NCI-H146 treated with DMSO at 0.1 percent for 48 hours (cell line): ENCODE measurements around the gene WDR27.
A peak's percentile ranks its signal among the peaks of the same experiment; 100 is the strongest.
"Not testable (repeated sequence)": the region's sequence is repeated elsewhere in the genome, so short reads cannot be mapped to it uniquely, and the experiment has no call there.

Experiments used
- DNase-seq: peaks from one replicate; lab custom pipeline; 2025; ENCODE audit not compliant: unreplicated experiment; lab: John Stamatoyannopoulos, UW

WDR27 gene

DNA sequence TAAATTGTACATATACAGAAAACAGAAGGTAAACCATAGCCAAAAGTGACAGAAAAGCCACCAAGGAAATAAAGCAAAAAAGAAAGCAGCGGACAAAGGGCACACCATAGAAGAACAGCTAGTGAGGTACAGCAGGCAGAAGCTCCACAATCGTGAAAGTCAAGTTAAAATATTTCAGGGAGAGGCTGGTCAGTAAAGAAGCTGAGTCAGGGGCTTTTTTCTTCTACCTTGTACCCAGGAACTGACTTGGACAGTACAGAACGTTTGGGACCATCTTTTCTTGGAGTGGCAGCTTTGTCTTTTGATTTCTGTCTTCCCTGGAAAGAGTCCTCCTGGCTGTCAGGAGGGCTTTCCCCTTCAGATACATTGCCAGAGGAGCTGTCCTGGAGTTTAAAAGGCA is 8.2 kb upstream of the WDR27 start:
- DNase-seq, result no peak

DNA sequence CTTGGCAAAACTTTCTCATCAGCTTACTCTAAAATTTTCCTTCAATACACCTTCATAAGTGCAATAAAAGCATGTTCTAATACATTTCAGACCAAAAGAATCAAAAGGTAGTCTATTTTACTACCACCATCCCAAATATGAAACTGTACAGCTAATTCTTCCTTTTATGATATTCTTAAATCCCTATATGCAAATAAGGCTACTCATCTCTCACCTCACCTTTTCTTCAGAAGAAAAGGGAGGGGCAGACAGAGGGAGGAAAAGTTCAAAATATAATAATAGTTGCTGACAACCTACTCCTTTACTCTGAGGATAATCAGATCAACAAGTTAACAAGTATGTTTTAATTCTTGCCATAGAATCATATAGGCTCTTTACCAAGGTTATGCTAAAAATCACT is 7.5 kb upstream of the WDR27 start:
- no peak for DNase-seq

GRCh38 chr6:169707772-169708171 is 5.9 kb upstream of the WDR27 start:
- DNase-seq, result no peak

DNA sequence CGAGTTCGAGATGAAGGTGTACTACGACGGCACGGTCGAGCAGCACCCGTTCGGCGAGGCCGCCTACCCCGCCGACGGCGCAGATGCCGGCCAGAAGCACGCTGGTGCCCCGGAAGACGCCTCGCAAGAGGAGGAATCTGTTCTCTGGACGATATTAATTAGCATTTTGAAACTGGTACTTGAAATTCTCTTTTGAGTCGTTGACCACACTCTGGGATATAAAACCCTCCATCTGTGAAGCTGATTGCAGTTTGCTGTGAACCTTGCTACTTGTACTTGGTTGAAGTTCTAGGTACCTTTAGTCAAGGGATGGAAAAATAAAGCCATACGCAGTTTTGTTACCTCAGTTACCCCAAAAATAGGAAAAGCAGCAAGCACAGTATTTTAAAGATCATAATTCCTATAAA is 1.0 kb upstream of the WDR27 start:
- DNase-seq, result no peak

DNA sequence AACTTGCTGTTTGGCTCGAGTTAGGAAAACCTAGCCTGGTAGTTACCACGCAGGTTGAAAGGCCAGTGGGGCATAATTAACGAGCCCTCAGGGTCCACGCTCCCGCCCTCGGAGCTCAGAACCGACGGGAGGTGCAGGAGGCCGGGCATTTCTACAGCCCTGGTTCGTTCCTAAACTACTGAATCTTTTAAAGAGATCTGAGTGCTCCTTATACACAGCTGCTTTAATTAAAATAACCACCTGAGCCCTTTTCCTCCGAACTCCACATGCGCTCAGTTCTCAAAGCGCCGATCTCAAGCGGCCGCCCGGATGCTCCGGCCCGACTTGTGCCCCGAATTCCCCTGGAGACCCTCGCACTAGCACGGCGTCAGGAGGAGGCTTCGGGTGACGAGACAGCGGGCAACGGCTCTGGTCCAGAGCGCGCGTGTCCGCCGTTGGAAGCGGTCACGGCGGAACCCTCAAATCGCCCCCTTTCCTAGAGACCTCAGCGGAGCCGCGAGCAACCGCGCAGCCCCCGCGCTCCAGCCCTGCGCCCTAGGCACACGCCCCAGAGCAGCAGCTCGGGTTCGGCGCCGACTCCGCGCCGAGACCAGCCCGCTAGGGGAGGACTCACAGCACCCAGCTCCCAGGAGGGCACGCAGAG is 397 bp downstream of the WDR27 start:
- DNase-seq, result peak; percentile 37

GRCh38 chr6:169700296-169700695 is 1.5 kb downstream of the WDR27 start:
- DNase-seq, result no peak

- not testable (repeated sequence) for DNase-seq
Observed at GRCh38 chr6:169697115-169697514, 4.7 kb downstream of the WDR27 start.

DNA sequence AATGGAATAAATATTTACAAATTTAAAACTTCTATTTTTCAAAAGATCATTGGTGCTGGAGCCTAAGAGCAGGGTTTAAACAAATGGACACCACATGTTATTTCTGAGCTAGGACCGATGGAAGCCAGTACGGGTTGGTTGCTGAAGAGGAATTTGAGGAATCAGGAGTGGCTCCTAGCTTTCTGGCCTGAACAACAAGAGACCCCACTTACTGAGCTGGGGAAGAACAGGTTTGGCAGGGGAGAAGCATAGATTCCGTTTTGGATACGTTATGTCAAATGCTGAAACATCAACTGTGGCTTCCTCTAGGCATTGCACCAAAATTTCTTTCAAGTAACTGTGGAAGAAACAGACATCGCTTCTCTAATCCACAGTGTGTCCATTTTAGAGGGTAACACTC is 6.7 kb downstream of the WDR27 start:
- DNase-seq, result no peak

DNA sequence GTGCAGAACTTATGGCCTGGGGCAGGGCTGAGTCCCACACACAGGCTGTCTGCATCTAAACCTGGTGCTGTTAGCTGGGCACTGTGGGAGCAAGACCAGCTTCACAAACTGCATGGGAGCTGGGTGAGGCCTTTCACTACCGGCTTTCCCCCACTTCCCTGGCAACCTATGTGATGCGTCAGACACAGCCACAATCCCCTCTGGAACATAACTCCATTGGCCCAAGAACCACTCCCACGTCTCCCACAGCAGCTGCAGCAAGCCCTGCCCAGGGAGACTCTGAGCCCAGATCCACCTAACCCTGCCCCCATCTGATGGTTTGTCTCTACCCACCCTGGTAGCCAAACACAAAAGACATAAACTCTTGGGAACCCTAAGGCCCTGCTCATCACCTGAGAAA is 9.3 kb downstream of the WDR27 start:
- no peak for DNase-seq

- no peak for DNase-seq
Observed at GRCh38 chr6:169691260-169691659, 10.6 kb downstream of the WDR27 start.

- no peak for DNase-seq
Observed at GRCh38 chr6:169689287-169689686, 12.5 kb downstream of the WDR27 start.

DNA sequence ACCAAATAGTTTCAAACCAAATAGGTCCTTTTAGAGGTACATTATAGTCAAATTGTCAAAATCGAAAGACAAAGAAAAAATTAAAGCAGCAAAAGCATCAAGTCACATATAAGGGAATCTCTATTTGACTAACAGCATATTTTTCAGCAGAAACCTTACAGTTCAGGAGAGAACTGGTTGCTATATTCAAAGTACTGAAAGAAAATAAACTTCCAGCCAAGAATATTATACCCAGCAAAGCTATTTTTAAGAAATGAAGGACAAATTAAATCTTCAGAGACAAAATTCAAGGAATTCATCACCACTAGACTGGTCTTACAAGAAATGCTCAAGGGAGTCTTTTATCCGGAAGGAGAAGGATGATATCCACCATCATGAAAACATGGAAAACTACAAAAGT is 16.0 kb downstream of the WDR27 start:
- no peak for DNase-seq

DNA sequence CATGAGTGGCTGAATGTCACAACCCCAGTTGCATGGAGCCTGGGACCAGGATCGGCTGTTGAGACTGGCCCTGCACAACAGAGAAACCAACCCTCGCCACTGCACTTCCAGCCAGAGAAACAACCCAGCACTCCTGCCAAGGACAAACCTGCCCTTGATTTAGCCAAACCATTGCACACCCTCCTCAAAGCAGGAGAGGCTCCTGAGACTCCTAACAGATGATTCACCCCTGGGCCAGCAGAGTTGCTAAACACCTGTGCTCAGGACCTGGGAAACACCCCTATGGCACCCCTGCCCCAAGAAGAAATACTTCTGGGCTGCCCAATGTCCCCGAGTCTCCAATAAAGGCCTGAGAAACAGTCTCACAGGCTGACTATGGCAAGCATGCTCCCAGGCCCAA is 17.8 kb downstream of the WDR27 start:
- no peak for DNase-seq

GRCh38 chr6:169678342-169678741 is 23.5 kb downstream of the WDR27 start:
- no peak for DNase-seq

GRCh38 chr6:169677096-169677495 is 24.7 kb downstream of the WDR27 start:
- DNase-seq, result no peak

GRCh38 chr6:169675011-169675410 is 26.8 kb downstream of the WDR27 start:
- no peak for DNase-seq

DNA sequence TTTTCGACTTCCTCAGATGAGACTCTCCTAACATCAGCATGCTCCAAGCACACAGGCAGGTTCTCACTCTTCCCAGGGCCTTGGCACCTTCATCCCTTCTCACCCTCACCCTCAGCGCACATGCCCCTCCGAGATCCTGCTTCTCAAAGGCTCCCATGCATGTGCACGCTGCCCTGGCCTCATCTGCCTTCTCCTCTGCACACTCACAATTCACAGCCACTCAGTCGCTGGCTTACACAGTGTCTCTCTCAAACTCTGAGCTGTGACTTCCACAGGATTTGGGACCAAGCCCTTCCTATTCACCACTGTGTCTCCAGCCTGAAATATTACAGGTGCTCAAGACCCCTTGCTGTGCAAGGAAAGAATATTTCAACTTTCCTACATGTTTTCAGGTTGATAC is 30.3 kb downstream of the WDR27 start:
- no peak for DNase-seq

DNA sequence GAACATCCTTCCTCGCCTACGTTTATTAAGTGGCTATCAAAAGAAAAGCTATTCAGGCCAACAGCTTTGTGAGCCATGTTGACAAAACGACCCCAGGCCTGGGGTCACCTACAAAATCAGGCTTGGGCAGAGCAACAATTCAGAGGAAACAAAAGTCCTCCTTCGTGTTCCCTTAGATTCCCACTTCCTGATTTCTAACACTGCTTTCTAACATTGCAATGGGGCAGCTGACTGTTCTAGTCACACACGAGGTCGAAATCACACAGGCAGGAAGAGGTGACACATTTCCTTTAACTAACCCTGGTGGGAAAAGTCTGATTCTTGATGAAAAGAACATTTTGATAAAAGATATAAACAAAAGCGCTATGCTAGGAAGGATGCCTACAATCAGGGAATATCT is 31.9 kb downstream of the WDR27 start:
- no peak for DNase-seq

GRCh38 chr6:169669147-169669546 is 32.7 kb downstream of the WDR27 start:
- DNase-seq, result no peak

- DNase-seq, result no peak
Observed at GRCh38 chr6:169668203-169668847, 33.5 kb downstream of the WDR27 start.

- DNase-seq, result no peak
Observed at GRCh38 chr6:169667716-169668115, 34.1 kb downstream of the WDR27 start.

DNA sequence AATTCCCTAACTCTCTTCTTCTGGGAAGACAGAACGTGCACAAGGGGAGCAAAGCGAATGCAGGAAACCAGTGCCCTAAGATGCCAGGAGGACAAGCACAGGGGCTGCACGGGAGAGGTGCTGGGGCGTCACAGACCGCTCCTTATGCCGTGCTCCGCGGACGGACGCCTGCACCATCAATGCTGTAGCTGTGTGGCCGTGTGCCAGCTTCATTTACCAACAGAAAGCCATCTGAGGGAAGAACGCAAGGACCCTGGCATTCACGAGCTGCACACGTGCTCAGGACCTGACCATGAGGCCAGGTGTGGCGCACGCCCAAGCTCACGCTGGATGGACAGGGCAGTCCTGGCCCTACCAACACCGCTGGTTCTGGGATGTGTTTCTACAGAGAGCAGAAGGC is 35.4 kb downstream of the WDR27 start:
- DNase-seq, result no peak

DNA sequence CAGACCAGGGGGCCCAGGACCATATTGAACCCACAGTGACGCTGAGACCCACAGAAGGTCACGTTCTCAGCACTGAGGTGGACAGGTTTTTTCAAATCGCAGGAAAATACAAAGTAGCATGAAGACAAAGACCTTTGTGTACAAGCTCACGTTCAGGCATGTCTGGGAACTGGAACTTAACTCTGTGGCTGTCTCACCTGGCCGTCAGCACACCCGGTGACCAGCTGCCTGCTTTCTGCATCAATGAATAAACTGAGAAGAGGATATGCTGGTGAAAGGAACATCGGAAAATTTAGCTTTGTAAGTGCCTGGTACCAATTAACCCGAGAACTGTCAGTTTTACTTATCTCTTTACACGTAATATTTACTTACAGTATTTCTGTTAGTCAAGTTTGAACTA is 36.5 kb downstream of the WDR27 start:
- DNase-seq, result peak; percentile 98
